Kidney (tissue), 14 donors: Measurements from ENCODE around the gene KRT72. TPM values are rescaled to one million over a fixed set of nuclear protein-coding genes. Genes with fewer than 3 reads are reported as not detected.

ENCODE experiments used
- DNase-seq, 5 donors: peaks; one replicate each; pipeline ENCODE4 v3.0.0-alpha.2; 2013 to 2020
- FAIRE-seq: peaks from 2 replicates; lab custom pipeline; 2012; peaks lifted over from hg19 to GRCh38; lab: Jason Lieb, UNC
- H3K27ac ChIP-seq, 2 donors: one replicate each; pipeline ENCODE4 v1.7.0; 2013; ENCODE audit warnings: low read depth in 2 of 2, low read length in 2 of 2, inconsistent platforms in 1 of 2
- H3K27me3 ChIP-seq: one replicate; pipeline ENCODE4 v1.7.1; 2013; ENCODE audit warnings: low read length, inconsistent platforms; ENCODE audit not compliant: control insufficient read depth, insufficient read depth
- H3K36me3 ChIP-seq, 3 donors: one replicate each; pipeline versions ENCODE4 v1.7.0 to v1.7.1; 2013; ENCODE audit warnings: low read length in 3 of 3, control low read depth in 1 of 3, inconsistent platforms in 1 of 3; ENCODE audit not compliant: insufficient read depth in 3 of 3, control insufficient read depth in 2 of 3
- H3K4me1 ChIP-seq, 3 donors: one replicate each; pipeline versions ENCODE4 v1.7.0 to v1.7.1; 2013; ENCODE audit warnings: low read length in 3 of 3, inconsistent platforms in 1 of 3, low read depth in 1 of 3; ENCODE audit not compliant: control insufficient read depth in 2 of 3, insufficient read depth in 2 of 3
- H3K4me3 ChIP-seq, 3 donors: one replicate each; pipeline versions ENCODE4 v1.7.0 to v1.8.1; 2013; ENCODE audit warnings: low read length in 3 of 3, control low read depth in 1 of 3, inconsistent platforms in 1 of 3
- H3K9ac ChIP-seq, 3 donors: one replicate each; pipeline versions ENCODE4 v1.7.0 to v1.7.1; 2013; ENCODE audit warnings: low read length in 3 of 3, control low read depth in 1 of 3, inconsistent platforms in 1 of 3
- H3K9me3 ChIP-seq, 3 donors: one replicate each; pipeline versions ENCODE4 v1.7.0 to v1.7.1; 2013; ENCODE audit warnings: low read length in 3 of 3, control low read depth in 1 of 3, inconsistent platforms in 1 of 3; ENCODE audit not compliant: control insufficient read depth in 2 of 3, insufficient read depth in 1 of 3
- intact Hi-C: fragments of 100-400 bp; cut with DNase I; formaldehyde crosslinking; loops from one replicate; pipeline ENCODE4 v1.11.1; 2022
- polyA plus RNA-seq: library from polyadenylated mRNA; stranded (reverse); fragments of 350-450 nt; fragmentation: Illumina TruSeq; extraction: RNeasy Lipid Tissue Mini Kit (QIAGEN cat#74804); gene quantifications from one replicate; pipeline ENCODE4 v1.2.3, GENCODE V29; 2014; ENCODE audit warnings: low read depth, low replicate concordance; ENCODE audit not compliant: insufficient read depth
- total RNA-seq: library from RNA; stranded (reverse); fragmentation: NEBNext Ultra II Directional; extraction: Animal tissue kit (Norgen Biotek cat#: 25700); gene quantifications from one replicate; pipeline ENCODE4 v1.2.1, GENCODE V29; 2021
- TF ChIP-seq, protein P1 (sequence below): IDR thresholded peaks from 3 replicates; pipeline ENCODE4 v1.5.1; 2012; ENCODE audit warnings: mild to moderate bottlenecking, moderate library complexity, borderline replicate concordance; ENCODE audit not compliant: insufficient read depth; ENCODE audit errors: extremely low read depth
- donor health status: control.
- donor health status: control.
- donor health status: control.
- donor health status: control.
- donor health status: control.
- donor health status: DM: yes; HTN: yes; CAD: no.
- donor health status: Normal renal cell carcinoma (clear cell type).

KRT72 gene
- total and polyA plus RNA-seq, 2 donors from 2014 or later: not detected

GRCh38 chr12:52618866-52619265 is 17.6 kb upstream of the KRT72 start:
- TF ChIP-seq, protein P1, sequence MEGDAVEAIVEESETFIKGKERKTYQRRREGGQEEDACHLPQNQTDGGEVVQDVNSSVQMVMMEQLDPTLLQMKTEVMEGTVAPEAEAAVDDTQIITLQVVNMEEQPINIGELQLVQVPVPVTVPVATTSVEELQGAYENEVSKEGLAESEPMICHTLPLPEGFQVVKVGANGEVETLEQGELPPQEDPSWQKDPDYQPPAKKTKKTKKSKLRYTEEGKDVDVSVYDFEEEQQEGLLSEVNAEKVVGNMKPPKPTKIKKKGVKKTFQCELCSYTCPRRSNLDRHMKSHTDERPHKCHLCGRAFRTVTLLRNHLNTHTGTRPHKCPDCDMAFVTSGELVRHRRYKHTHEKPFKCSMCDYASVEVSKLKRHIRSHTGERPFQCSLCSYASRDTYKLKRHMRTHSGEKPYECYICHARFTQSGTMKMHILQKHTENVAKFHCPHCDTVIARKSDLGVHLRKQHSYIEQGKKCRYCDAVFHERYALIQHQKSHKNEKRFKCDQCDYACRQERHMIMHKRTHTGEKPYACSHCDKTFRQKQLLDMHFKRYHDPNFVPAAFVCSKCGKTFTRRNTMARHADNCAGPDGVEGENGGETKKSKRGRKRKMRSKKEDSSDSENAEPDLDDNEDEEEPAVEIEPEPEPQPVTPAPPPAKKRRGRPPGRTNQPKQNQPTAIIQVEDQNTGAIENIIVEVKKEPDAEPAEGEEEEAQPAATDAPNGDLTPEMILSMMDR: no peak
- H3K9me3 ChIP-seq: no peaks in the 10 kb centered on the region
- intact Hi-C loops: no loop called here
- FAIRE-seq (no peak), DNase-seq (peak in 1 of 5 donors; percentile 0)
- no peak overlapping the region for H3K27ac ChIP-seq
- H3K9ac ChIP-seq: no peak overlapping the region
- H3K27me3 ChIP-seq: no peaks in the 10 kb centered on the region
- H3K4me1 ChIP-seq: no peaks in the 10 kb centered on the region
- no peaks in the 10 kb centered on the region for H3K36me3 ChIP-seq
- H3K4me3 ChIP-seq: no peak overlapping the region

GRCh38 chr12:52618216-52618615 is 17.0 kb upstream of the KRT72 start, which contains the start of gene KRT73:
TSS of gene KRT73 (minus strand) at chr12:52618559. CDS start at chr12:52618524, 35 bp downstream.
- Histone ChIP-seq H3K36me3 (no peaks in the 10 kb centered on the region), H3K9me3 (no peaks in the 10 kb centered on the region), H3K27ac (no peak within 1 kb of the TSS), H3K9ac (no peak within 1 kb of the TSS), H3K4me3 (no peak within 1 kb of the TSS), H3K27me3 (no peaks in the 10 kb centered on the region), H3K4me1 (no peaks in the 10 kb centered on the region)
- peak in 1 of 5 donors; percentile 15 for DNase-seq
- TF ChIP-seq, protein P1: no peak
- no peak for FAIRE-seq
- intact Hi-C loops: no loop called here

- Histone ChIP-seq H3K27ac (no peak overlapping the region), H3K9ac (no peak overlapping the region), H3K4me1 (no peaks in the 10 kb centered on the region), H3K27me3 (no peaks in the 10 kb centered on the region), H3K36me3 (no peaks in the 10 kb centered on the region), H3K9me3 (no peaks in the 10 kb centered on the region), H3K4me3 (no peak overlapping the region)
- intact Hi-C loops: no loop called here
- DNase-seq (peak in 1 of 5 donors; percentile 8), FAIRE-seq (no peak)
- TF ChIP-seq, protein P1: no peak
Observed at GRCh38 chr12:52617403-52617785, 16.1 kb upstream of the KRT72 start.
